HepG2 (cell line): ENCODE data around the gene RPL23. TPM values are rescaled to one million over a fixed set of nuclear protein-coding genes. Genes with fewer than 3 reads are reported as not detected.
A peak's percentile ranks its signal among the peaks of the same experiment; 100 is the strongest.

Experiments used
- CBX1 ChIP-seq: IDR thresholded peaks from one replicate; pipeline ENCODE4 v1.6.1; 2016; ENCODE audit warnings: antibody characterized with exemption, low read depth
- JARID2 ChIP-seq: sonication (generic); formaldehyde crosslinking; IDR thresholded peaks from 2 replicates; pipeline ENCODE4 v1.8.1; 2023; ENCODE audit warnings: missing genetic modification reagents, inconsistent platforms; ENCODE audit not compliant: insufficient replicate concordance
- JDP2 ChIP-seq: sonication (generic); formaldehyde crosslinking; IDR thresholded peaks from 2 replicates; pipeline ENCODE4 v1.8.1; 2022; ENCODE audit warnings: missing genetic modification reagents, borderline replicate concordance
- MIER2 ChIP-seq: IDR thresholded peaks from 2 replicates; pipeline ENCODE4 v1.6.1; 2016; ENCODE audit warnings: missing biosample characterization, missing genetic modification reagents
- NCOR1 ChIP-seq: fragments of 200-600 bp; sonication (generic); IDR thresholded peaks from 2 replicates; pipeline ENCODE4 v1.7.0; 2017; ENCODE audit warnings: antibody characterized with exemption, low read length, borderline replicate concordance
- NFE2L1 ChIP-seq: sonication (generic); formaldehyde crosslinking; IDR thresholded peaks from 2 replicates; pipeline ENCODE4 v1.4.0; 2020; ENCODE audit warnings: missing genetic modification reagents, mild to moderate bottlenecking, borderline replicate concordance
- POLR2A ChIP-seq, 2 experiments: IDR thresholded peaks; 2 replicates each; pipeline ENCODE4 v1.6.1; 2011; ENCODE audit warnings: low read depth in 2 of 2, low read length in 2 of 2, mild to moderate bottlenecking in 1 of 2, moderate library complexity in 1 of 2; ENCODE audit not compliant: insufficient read depth in 1 of 2
- RXRB ChIP-seq: IDR thresholded peaks from 2 replicates; pipeline ENCODE4 v1.6.1; 2016; ENCODE audit warnings: borderline replicate concordance, missing genetic modification reagents, missing compliant biosample characterization
- ZBTB1 ChIP-seq: sonication (generic); formaldehyde crosslinking; IDR thresholded peaks from 2 replicates; pipeline ENCODE4 v1.4.0; 2020; ENCODE audit warnings: missing genetic modification reagents, borderline replicate concordance
- ZNF24 ChIP-seq: fragments of 450-650 bp; IDR thresholded peaks from 2 replicates; pipeline ENCODE4 v1.6.1; 2017; ENCODE audit warnings: antibody characterized with exemption, mild to moderate bottlenecking
- ZNF3 ChIP-seq: IDR thresholded peaks from 2 replicates; pipeline ENCODE4 v1.7.0; 2017; ENCODE audit warnings: inconsistent platforms
- ZNF530 ChIP-seq: sonication (generic); formaldehyde crosslinking; IDR thresholded peaks from 2 replicates; pipeline ENCODE4 v1.5.0; 2020; ENCODE audit warnings: low read depth, mild to moderate bottlenecking, missing genetic modification reagents
- ZNF737 ChIP-seq: sonication (generic); formaldehyde crosslinking; IDR thresholded peaks from 2 replicates; pipeline ENCODE4 v1.5.0; 2020; ENCODE audit warnings: missing genetic modification reagents, mild to moderate bottlenecking, borderline replicate concordance
- ZNF746 ChIP-seq: sonication (generic); formaldehyde crosslinking; IDR thresholded peaks from 2 replicates; pipeline ENCODE4 v1.8.0; 2022; ENCODE audit warnings: mild to moderate bottlenecking, missing genetic modification reagents
- ZZZ3 ChIP-seq: sonication (generic); formaldehyde crosslinking; IDR thresholded peaks from 2 replicates; pipeline ENCODE4 v1.4.0; 2020; ENCODE audit warnings: missing genetic modification reagents, mild to moderate bottlenecking, borderline replicate concordance
- polyA plus RNA-seq, 8 experiments: library from polyadenylated mRNA; depleted of rRNA in 3 of 8; stranded (reverse) in 7 of 8; unstranded in 1 of 8; fragments of >200 nt; fragmentation: Illumina TruSeq in 4 of 8; extraction: Trizol in 4 of 8; gene quantifications; 2 replicates each; pipeline versions ENCODE4 v1.2.1 to v1.2.3, GENCODE V29; 2011 to 2016; ENCODE audit warnings: low read depth in 4 of 8, missing spikeins in 1 of 8, mixed read lengths in 1 of 8; ENCODE audit not compliant: insufficient read depth in 1 of 8
- total RNA-seq, 5 experiments: library from RNA; depleted of rRNA; stranded (reverse); fragments of >200 nt; fragmentation: Illumina TruSeq; extraction: Trizol; gene quantifications; 2 replicates each; pipeline ENCODE4 v1.2.3, GENCODE V29; 2016; ENCODE audit warnings: low read depth in 1 of 5
- TF ChIP-seq, protein P1 (sequence below): sonication (generic); formaldehyde crosslinking; IDR thresholded peaks from 2 replicates; pipeline ENCODE4 v1.4.0; 2020; ENCODE audit warnings: mild to moderate bottlenecking, missing genetic modification reagents
- TF ChIP-seq, protein P2 (sequence below): sonication (generic); formaldehyde crosslinking; IDR thresholded peaks from 2 replicates; pipeline ENCODE4 v1.4.0; 2020; ENCODE audit warnings: missing genetic modification reagents
- TF ChIP-seq, protein P3 (sequence below): sonication (generic); formaldehyde crosslinking; IDR thresholded peaks from 2 replicates; pipeline ENCODE4 v1.4.0; 2020; ENCODE audit warnings: missing genetic modification reagents, mild to moderate bottlenecking, borderline replicate concordance
- TF ChIP-seq, protein P4 (sequence below): sonication (generic); formaldehyde crosslinking; IDR thresholded peaks from 2 replicates; pipeline ENCODE4 v1.5.0; 2020; ENCODE audit warnings: mild to moderate bottlenecking, low read depth, missing genetic modification reagents, borderline replicate concordance
- TF ChIP-seq, protein P5 (sequence below): sonication (generic); formaldehyde crosslinking; IDR thresholded peaks from 2 replicates; pipeline ENCODE4 v1.4.0; 2020; ENCODE audit warnings: mild to moderate bottlenecking, missing genetic modification reagents, borderline replicate concordance

RPL23 gene
- total and polyA plus RNA-seq, 2 of the 13 experiments (the other 11 are each of a cell fraction or from before 2014, with no cell fraction given): 2,790 to 4,860 TPM

DNA sequence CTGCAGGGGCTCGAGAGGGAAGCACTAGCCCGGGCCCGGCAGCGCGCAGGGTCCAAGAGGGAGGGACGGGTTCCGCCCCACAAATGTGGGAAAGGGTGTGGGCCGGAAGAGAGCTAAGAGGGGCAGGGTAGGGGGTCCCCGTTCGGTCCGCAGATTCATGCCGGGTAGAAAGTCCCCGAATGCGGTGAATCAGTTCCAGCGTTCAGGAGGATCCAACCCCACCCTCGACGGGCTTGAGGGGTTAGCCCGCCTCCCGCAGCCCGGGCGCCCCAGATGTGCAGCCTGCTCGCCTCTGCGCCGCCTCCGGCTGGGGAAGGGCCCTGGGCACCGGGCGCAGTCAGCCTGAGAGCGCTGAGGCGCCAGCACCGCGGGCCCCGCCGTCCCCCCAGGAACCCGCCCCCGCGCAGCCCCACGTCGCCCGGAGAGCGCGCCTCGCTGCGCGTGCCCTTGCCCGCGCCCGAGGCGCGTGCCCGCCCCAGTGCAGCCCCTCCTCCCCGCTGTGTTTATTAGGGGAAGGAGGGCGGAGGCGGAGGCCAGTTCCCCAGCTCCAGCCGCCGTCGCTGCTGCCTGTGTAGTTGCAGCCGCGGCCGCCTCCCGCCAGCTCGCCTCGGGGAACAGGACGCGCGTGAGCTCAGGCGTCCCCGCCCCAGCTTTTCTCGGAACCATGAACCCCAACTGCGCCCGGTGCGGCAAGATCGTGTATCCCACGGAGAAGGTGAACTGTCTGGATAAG is 16.2 kb upstream of the RPL23 start, which contains the start of gene LASP1 (continued):
- TF ChIP-seq, protein P1, sequence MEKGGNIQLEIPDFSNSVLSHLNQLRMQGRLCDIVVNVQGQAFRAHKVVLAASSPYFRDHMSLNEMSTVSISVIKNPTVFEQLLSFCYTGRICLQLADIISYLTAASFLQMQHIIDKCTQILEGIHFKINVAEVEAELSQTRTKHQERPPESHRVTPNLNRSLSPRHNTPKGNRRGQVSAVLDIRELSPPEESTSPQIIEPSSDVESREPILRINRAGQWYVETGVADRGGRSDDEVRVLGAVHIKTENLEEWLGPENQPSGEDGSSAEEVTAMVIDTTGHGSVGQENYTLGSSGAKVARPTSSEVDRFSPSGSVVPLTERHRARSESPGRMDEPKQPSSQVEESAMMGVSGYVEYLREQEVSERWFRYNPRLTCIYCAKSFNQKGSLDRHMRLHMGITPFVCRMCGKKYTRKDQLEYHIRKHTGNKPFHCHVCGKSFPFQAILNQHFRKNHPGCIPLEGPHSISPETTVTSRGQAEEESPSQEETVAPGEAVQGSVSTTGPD: no peak
- TF ChIP-seq, protein P2, sequence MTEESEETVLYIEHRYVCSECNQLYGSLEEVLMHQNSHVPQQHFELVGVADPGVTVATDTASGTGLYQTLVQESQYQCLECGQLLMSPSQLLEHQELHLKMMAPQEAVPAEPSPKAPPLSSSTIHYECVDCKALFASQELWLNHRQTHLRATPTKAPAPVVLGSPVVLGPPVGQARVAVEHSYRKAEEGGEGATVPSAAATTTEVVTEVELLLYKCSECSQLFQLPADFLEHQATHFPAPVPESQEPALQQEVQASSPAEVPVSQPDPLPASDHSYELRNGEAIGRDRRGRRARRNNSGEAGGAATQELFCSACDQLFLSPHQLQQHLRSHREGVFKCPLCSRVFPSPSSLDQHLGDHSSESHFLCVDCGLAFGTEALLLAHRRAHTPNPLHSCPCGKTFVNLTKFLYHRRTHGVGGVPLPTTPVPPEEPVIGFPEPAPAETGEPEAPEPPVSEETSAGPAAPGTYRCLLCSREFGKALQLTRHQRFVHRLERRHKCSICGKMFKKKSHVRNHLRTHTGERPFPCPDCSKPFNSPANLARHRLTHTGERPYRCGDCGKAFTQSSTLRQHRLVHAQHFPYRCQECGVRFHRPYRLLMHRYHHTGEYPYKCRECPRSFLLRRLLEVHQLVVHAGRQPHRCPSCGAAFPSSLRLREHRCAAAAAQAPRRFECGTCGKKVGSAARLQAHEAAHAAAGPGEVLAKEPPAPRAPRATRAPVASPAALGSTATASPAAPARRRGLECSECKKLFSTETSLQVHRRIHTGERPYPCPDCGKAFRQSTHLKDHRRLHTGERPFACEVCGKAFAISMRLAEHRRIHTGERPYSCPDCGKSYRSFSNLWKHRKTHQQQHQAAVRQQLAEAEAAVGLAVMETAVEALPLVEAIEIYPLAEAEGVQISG: peak; percentile 54
- TF ChIP-seq ZZZ3 (CRISPR knock-in tag) (0 out of 2 replicates have a peak, but pooled peaks have one; percentile 70), ZNF3 (CRISPR knock-in tag) (no peak), ZNF746 (CRISPR knock-in tag) (peak; percentile 53; the same call in 1 of the 2 replicates), ZBTB1 (CRISPR knock-in tag) (no peak; the same call in 1 of the 2 replicates), JDP2 (no peak), MIER2 (CRISPR knock-in tag) (peak; percentile 45; the same call in 1 of the 2 replicates), ZNF24 (no peak), ZNF530 (CRISPR knock-in tag) (peak; percentile 52; the same call in 1 of the 2 replicates), RXRB (CRISPR knock-in tag) (0 out of 2 replicates have a peak, but pooled peaks have one; percentile 48), POLR2A (IDR thresholded peaks at IDR 0.05; ENCODE audit: insufficient read depth in 1 of 2, low read depth in 2 of 2, low read length in 2 of 2) (peak; percentile 97 to 98), NCOR1 (0 out of 2 replicates have a peak, but pooled peaks have one; percentile 8), NFE2L1 (CRISPR knock-in tag) (peak; percentile 20; the same call in 1 of the 2 replicates), JARID2 (peak; percentile 96), ZNF737 (CRISPR knock-in tag) (no peak), CBX1 (peak; percentile 92)
- TF ChIP-seq, protein P3, sequence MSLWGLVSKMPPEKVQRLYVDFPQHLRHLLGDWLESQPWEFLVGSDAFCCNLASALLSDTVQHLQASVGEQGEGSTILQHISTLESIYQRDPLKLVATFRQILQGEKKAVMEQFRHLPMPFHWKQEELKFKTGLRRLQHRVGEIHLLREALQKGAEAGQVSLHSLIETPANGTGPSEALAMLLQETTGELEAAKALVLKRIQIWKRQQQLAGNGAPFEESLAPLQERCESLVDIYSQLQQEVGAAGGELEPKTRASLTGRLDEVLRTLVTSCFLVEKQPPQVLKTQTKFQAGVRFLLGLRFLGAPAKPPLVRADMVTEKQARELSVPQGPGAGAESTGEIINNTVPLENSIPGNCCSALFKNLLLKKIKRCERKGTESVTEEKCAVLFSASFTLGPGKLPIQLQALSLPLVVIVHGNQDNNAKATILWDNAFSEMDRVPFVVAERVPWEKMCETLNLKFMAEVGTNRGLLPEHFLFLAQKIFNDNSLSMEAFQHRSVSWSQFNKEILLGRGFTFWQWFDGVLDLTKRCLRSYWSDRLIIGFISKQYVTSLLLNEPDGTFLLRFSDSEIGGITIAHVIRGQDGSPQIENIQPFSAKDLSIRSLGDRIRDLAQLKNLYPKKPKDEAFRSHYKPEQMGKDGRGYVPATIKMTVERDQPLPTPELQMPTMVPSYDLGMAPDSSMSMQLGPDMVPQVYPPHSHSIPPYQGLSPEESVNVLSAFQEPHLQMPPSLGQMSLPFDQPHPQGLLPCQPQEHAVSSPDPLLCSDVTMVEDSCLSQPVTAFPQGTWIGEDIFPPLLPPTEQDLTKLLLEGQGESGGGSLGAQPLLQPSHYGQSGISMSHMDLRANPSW: peak; percentile 93; the same call in 1 of the 2 replicates
- TF ChIP-seq, protein P4, sequence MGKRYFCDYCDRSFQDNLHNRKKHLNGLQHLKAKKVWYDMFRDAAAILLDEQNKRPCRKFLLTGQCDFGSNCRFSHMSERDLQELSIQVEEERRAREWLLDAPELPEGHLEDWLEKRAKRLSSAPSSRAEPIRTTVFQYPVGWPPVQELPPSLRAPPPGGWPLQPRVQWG (CRISPR knock-in tag): no peak
- TF ChIP-seq, protein P5, sequence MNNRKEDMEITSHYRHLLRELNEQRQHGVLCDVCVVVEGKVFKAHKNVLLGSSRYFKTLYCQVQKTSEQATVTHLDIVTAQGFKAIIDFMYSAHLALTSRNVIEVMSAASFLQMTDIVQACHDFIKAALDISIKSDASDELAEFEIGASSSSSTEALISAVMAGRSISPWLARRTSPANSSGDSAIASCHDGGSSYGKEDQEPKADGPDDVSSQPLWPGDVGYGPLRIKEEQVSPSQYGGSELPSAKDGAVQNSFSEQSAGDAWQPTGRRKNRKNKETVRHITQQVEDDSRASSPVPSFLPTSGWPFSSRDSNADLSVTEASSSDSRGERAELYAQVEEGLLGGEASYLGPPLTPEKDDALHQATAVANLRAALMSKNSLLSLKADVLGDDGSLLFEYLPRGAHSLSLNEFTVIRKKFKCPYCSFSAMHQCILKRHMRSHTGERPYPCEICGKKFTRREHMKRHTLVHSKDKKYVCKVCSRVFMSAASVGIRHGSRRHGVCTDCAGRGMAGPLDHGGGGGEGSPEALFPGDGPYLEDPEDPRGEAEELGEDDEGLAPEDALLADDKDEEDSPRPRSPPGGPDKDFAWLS (CRISPR knock-in tag): no peak
